ENCODE results near the gene DYRK4.

The DYRK4 gene

DNA sequence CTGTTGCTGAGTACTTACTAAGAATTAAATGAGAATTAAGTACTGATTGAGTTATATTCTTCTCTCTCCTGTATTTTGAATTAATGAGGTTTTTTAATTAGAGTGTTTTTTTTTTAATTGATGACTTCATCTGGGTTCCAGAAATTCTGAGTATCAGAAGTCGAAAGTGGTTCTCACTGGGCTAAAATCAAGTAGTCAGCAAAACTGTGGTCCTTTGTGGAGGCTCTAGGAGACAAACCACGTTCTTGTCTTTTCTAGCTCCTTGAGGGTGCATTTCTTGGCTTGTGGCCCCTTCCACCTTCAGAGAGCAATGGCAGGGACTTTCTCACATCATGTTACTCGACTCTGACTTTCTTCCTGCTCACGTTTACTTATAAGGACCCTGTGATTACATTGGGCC lies 8.1 kb upstream of the DYRK4 start:
- H3K4me1 Mint-ChIP-seq, result no peaks in the 10 kb centered on the region
- H3K4me3 Mint-ChIP-seq, result no peak overlapping the region
- no peak overlapping the region for H3K27ac Mint-ChIP-seq
- no peaks in the 10 kb centered on the region for H3K27me3 Mint-ChIP-seq
- peaks cover 4% of the 10 kb centered on the region for H3K36me3 Mint-ChIP-seq
- no peaks in the 10 kb centered on the region for H3K9me3 Mint-ChIP-seq

DNA sequence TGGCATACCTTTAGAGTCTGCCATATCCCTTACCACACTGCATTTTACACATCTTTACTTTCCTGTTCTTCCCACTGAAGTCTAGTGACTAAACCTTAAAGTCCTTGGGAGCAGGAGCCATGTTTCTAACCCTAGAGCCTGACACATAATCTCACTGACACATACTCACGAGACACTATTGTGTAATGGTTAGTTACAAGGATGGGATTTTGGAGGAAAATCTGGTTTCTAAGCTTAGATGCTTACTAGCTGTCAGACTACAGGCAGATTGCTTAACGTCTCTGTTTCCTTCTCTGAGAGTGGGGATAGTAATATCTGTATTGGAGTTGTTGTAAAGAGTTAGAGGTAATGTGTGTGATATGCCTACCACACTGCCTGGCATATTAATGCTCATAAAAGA lies 6.2 kb upstream of the DYRK4 start:
- Mint-ChIP-seq H3K27ac (no peak overlapping the region), H3K4me1 (no peaks in the 10 kb centered on the region)

DNA sequence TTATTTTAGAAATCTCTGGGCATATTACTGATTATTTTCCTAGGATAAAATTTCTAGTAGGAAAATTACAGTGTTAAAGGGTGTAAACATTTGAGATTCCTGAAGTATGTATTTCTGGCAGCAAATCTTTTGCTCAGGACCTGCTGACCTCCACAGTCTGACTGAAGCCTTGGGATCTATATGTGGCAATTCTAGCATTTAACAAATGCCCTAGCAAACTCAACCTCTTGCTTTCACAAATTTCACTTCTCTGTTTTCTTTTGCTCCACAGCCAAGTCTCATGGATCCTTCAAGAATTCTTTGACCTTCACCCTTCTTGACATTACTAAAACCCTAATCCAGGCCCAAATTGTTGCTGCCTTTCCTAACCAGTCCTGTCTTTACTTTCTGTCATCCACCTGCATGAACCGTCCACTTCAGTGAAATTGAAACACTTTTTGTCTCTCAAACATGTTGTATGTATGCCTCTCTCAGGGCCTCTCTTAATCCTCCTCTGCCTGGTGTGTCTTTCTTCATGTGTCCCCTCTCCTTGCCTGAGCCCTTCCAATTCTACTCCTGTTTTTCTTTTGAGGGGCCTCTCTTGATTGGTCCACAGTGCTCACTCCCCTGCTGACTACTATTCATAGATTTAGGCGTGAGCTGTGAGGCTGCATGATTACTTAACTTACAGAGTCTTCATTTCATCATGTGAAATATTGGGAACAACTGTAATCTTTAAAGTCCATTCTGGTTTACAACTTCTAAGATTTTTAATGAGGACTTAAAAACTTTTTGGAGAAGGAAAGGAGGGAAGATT lies 5.1 kb upstream of the DYRK4 start:
- H3K27ac Mint-ChIP-seq, result no peak overlapping the region
- no peaks in the 10 kb centered on the region for H3K27me3 Mint-ChIP-seq
- no peak overlapping the region for H3K4me3 Mint-ChIP-seq
- no peaks in the 10 kb centered on the region for H3K4me1 Mint-ChIP-seq
- H3K9me3 Mint-ChIP-seq, result no peaks in the 10 kb centered on the region
- no peaks in the 10 kb centered on the region for H3K36me3 Mint-ChIP-seq

More for the DNA sequence above, 6.2 kb upstream of the DYRK4 start:
- Mint-ChIP-seq H3K9me3 (no peaks in the 10 kb centered on the region), H3K36me3 (no peaks in the 10 kb centered on the region), H3K27me3 (no peaks in the 10 kb centered on the region), H3K4me3 (no peak overlapping the region)

DNA sequence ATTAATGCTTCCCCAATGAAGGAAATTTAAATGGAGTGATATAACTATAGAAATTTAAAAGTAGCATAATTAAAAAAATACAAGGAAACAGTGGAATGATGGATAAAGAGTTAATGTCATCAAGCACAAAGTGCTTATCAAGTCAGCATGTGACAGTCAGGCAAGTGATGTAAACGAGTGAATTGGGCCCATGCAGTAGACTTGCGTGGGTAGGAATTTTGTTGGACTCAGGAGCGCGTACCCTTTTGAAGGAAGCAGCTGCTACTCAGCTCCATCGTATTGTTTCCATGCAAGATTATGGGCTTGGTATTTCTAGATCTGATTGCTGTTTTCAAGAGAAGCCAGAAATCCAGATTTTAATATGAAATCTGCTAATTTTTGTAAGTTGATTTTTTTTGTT lies 4.4 kb upstream of the DYRK4 start:
- Mint-ChIP-seq H3K4me1 (peaks cover 4% of the 10 kb centered on the region), H3K4me3 (no peak overlapping the region), H3K27me3 (no peaks in the 10 kb centered on the region), H3K27ac (no peak overlapping the region), H3K9me3 (no peaks in the 10 kb centered on the region), H3K36me3 (no peaks in the 10 kb centered on the region)

DNA sequence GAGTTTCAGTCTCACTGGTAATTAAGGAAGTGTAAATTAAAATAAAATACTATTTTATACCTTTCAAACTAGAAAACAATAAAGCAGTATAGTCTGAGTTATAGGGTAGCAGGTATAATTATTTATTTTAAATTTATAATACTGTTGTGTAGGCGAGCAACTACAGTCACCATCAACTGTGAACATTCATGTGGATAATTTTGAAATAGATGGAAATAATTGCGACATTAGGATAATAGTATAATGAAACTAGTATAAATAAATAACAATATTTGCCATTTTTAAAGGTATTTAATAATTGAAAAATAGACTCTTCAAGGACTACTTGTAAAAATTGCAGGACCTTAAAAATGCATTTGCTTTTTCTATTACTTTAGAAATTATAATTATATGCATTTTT lies 3.8 kb upstream of the DYRK4 start:
- Mint-ChIP-seq H3K27me3 (peaks cover 3% of the 10 kb centered on the region), H3K4me3 (no peak overlapping the region), H3K4me1 (peaks cover 7% of the 10 kb centered on the region), H3K36me3 (no peaks in the 10 kb centered on the region), H3K27ac (no peak overlapping the region), H3K9me3 (no peaks in the 10 kb centered on the region)

DNA sequence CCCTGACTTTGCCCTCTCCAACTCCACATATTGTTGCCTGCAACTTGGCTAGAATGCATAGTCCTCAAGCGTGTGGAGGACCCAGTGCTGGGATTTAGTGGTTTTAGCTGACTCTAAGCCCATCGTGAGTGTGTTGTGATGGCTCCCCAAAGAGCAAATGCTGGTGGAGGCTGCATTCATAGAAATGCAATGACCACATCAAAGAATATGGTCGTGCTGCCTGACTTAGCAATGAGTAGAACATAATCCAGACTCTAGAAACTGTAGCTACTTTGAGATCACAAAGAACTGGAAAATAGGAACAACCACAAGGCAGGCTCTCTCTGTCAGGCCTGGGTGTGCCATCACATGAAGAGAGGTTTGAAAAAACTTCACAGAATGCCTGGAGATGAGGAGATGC lies 1.3 kb downstream of the DYRK4 start:
- peaks cover 25% of the 10 kb centered on the region for H3K4me1 Mint-ChIP-seq
- no peak overlapping the region for H3K4me3 Mint-ChIP-seq
- no peaks in the 10 kb centered on the region for H3K36me3 Mint-ChIP-seq

DNA sequence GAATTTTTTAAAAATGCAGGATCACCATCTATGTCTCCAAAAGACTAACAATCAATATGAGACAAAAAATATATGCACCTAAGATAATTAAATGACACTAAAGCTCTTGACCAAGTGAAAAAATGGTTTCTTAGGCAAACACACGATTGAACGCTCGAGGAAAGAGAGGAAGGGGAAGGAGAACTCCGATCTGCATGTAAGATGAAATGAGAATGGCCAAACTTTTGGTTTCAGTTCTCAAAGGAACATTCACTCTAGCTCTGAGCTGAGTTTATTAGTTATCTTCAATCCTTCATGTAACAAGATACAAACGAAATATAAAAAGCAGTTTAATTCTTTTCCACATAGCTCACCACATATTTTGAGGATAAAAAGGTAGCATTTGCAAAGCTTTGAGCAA lies 2.8 kb downstream of the DYRK4 start:
- Mint-ChIP-seq H3K4me1 (peaks cover 25% of the 10 kb centered on the region), H3K4me3 (peak overlapping the region; percentile 74), H3K36me3 (no peaks in the 10 kb centered on the region), H3K27me3 (peaks cover 15% of the 10 kb centered on the region), H3K27ac (no peak overlapping the region), H3K9me3 (no peaks in the 10 kb centered on the region)

More for the DNA sequence above, 1.3 kb downstream of the DYRK4 start:
- H3K27ac Mint-ChIP-seq, result no peak overlapping the region
- peaks cover 15% of the 10 kb centered on the region for H3K27me3 Mint-ChIP-seq
- H3K9me3 Mint-ChIP-seq, result no peaks in the 10 kb centered on the region

DNA sequence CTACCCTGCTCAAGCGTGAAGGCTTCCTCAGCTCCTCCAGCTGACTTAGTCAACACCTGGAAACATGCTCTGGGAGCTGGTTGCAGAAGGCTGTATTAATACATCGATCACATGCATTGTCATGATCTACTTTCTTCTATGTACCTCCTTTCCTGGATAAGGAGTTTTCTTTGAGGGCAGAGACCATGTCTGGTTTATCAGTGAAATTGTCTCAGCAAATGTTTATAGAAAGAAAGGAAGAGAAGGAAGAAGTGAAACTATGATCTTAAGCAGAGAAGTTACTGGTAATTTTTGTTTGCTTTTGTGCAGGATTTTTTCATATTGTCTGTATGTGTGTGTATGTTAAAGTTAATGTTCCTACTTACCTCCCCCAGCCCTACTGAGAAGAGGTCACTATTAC lies 4.5 kb downstream of the DYRK4 start:
- Mint-ChIP-seq H3K4me1 (peaks cover 25% of the 10 kb centered on the region), H3K27ac (no peak overlapping the region), H3K36me3 (no peaks in the 10 kb centered on the region), H3K9me3 (no peaks in the 10 kb centered on the region), H3K27me3 (peaks cover 15% of the 10 kb centered on the region), H3K4me3 (peak overlapping the region; percentile 26)

DNA sequence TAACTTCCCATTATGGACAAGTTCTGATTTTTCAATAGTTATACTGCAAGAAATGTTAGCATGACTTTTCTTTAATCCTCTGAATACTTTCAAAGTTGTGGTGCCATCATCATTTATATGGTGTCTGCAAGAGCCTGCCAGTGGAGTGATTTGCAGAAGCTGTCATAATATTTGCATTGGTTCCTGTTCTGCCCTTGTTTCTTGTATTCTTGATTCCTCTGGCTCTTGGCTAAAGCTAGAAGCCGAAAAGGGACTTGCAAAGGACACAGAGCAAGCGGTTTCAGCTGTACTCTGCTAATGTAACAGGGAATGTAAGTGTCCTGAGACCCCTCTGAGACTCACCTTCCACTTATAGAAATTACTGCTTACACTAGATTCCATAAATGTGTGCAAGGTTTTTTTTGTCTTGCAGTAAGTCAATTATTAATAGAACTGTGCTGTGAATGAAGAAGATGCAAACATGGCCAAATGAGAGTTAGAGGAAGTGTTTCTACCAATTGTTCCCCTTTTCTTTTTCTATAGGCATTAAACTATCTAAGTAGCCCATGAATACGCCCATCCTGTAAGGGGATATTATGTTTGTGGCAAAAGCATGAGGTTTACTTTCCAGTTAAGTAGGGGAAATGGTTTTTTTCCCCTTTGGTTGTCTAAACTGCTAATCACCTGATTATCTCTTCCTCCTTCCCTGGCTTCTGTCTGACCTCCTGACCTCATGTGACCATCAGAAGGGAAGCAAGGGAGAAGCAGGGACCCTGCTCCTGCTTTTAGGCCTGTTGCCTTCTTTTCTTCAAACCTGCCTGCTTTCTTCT lies 5.3 kb downstream of the DYRK4 start:
- no peak overlapping the region for H3K27ac Mint-ChIP-seq
- no peaks in the 10 kb centered on the region for H3K36me3 Mint-ChIP-seq
- H3K27me3 Mint-ChIP-seq, result peaks cover 15% of the 10 kb centered on the region

DNA sequence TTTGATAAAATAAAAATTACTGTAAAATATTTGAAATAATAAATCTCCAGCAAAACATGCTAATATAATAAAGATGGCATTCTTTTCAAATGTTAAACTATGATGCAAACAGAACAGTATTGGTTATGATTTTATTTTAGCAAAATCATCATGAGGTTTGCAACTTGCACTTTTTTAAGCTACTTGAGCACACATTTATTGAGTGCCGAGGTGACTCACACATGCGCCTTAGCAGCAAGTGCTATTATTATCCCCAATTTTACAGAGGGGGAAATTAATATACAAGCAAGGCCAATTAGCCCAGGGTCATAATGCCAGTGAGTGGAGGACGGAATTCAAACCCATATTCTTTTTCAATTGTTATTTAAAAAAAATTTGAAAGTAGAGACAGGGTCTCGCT lies 7.3 kb downstream of the DYRK4 start:
- Mint-ChIP-seq H3K4me3 (no peak overlapping the region), H3K36me3 (no peaks in the 10 kb centered on the region), H3K4me1 (peaks cover 14% of the 10 kb centered on the region), H3K27ac (no peak overlapping the region), H3K9me3 (no peaks in the 10 kb centered on the region), H3K27me3 (peaks cover 7% of the 10 kb centered on the region)

More for the DNA sequence above, 5.3 kb downstream of the DYRK4 start:
- H3K4me3 Mint-ChIP-seq, result no peak overlapping the region
- no peaks in the 10 kb centered on the region for H3K9me3 Mint-ChIP-seq
- peaks cover 23% of the 10 kb centered on the region for H3K4me1 Mint-ChIP-seq

DNA sequence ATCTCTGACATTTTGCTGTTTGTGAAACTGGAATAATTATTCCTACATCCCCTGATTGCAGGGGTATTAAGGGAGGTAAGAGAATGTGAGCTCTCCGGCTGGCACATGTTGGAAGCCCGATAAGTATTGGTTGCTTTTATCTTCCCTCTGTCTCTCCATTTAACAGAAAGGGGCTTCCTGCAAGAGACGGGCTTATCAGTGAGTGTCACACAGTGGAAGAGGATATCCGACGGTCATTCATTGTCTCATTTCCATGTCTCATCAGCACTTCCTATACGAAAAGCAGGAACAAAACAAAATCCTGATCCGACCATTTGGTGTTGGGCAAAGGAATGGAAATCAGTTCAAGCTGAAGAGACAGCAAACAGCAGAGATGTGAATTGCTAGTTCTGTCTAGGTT lies 10.7 kb downstream of the DYRK4 start:
- H3K4me1 Mint-ChIP-seq, result no peaks in the 10 kb centered on the region
- no peaks in the 10 kb centered on the region for H3K9me3 Mint-ChIP-seq
- no peak overlapping the region for H3K4me3 Mint-ChIP-seq
- H3K36me3 Mint-ChIP-seq, result no peaks in the 10 kb centered on the region
- H3K27me3 Mint-ChIP-seq, result no peaks in the 10 kb centered on the region
- H3K27ac Mint-ChIP-seq, result no peak overlapping the region

DNA sequence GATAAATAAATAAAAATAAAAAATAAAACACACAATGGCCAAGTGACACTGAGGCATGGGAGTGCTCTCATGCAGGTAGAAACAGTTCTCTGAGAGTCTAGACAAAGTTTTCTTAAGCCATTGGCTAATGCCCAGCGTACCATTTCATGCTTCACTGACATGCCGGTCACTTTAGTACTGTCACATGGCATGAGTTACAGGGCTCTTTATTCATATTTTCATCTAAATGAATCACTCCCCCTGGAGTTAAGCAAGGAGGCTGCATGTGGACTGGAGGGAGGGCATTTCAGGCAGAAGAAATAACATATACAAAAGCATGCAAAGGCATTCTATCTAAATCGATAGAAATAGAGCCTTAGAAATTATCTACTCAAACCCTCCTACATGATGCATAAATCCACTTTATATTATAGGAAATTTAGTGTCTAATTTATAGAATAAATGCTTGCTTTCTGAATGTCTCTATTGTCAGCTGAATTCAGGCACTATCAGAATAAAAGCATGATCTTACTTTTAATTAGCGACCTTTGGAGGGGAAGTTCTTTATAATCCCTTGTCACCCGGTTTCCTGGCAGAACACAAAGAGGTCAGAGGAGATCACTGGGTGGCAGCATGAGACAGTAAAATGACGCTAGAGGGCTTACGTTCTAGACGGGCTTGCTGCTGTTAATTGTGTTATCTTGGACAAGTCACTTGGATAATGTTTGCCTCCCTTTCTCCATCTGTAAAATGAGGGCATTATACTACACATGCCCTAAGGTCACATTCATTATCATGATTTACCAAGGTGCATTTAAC lies 17.5 kb downstream of the DYRK4 start:
- no peaks in the 10 kb centered on the region for H3K4me1 Mint-ChIP-seq
- peaks cover 6% of the 10 kb centered on the region for H3K27me3 Mint-ChIP-seq
- H3K9me3 Mint-ChIP-seq, result no peaks in the 10 kb centered on the region

DNA sequence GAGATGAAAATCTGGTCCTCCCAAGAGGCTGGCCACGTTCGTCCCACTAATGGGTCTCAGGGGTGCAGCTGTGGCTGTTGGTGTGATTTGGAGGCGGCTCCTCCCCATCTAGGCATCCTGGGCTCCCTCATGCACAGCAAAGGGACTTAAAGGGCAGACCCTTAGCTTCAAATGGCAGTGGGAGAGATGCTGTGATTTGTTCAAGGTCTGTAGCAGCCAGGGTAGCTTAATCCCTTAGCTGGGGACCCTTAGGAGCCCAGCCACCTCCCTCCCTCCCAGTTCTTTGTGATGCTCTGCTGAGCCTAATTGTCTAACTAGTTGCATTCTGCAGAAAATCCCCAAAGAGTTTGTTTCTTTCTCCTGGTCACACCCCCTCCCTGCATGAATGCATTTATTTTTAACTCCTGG lies 18.3 kb downstream of the DYRK4 start:
- no peaks in the 10 kb centered on the region for H3K36me3 Mint-ChIP-seq
- peaks cover 6% of the 10 kb centered on the region for H3K27me3 Mint-ChIP-seq
- H3K4me3 Mint-ChIP-seq, result no peak overlapping the region
- H3K27ac Mint-ChIP-seq, result no peak overlapping the region
- no peaks in the 10 kb centered on the region for H3K4me1 Mint-ChIP-seq
- H3K9me3 Mint-ChIP-seq, result no peaks in the 10 kb centered on the region

More for the DNA sequence above, 17.5 kb downstream of the DYRK4 start:
- Mint-ChIP-seq H3K4me3 (no peak overlapping the region), H3K36me3 (no peaks in the 10 kb centered on the region), H3K27ac (no peak overlapping the region)

DNA sequence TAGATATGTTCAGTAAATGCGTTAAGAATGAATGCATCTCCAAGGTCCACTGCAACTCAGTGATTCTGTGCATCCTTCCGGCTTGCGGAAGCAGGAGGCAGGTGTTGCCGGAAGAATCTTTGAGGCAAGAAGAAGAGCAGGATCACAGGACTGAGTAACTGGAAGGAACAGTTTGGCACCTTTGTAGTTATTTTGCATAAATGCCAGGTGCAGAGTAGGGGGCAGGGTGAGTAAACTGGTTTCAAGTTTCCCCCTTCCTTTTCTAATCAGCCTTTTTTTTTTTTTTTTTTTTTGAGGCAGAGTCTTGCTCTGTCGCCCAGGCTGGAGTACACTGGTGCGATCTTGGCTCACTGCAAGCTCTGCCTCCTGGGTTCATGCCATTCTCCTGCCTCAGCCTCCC lies 22.3 kb downstream of the DYRK4 start:
- no peaks in the 10 kb centered on the region for H3K9me3 Mint-ChIP-seq

DNA sequence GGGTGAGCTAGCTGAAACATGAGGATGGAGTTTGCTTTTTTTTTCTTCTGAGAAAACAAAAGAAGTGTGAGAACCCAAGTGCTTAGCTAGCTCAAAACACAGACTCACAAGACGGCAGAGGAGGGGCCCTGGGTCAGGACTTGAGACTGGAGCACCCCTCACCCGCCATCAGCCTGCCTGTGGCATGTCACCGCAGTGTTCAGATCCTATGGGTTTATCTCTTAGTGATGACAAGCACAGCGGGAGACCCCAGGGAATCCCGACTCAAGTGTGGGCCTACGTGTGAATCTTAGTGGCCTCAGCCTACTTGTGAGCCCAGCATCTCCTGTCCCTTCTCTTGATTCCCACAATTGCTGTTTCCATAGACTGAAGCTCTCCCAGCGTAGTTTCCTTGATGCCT lies 22.9 kb downstream of the DYRK4 start:
- no peaks in the 10 kb centered on the region for H3K9me3 Mint-ChIP-seq
- H3K4me3 Mint-ChIP-seq, result no peak overlapping the region
- peaks cover 11% of the 10 kb centered on the region for H3K27me3 Mint-ChIP-seq
- H3K4me1 Mint-ChIP-seq, result no peaks in the 10 kb centered on the region
- no peak overlapping the region for H3K27ac Mint-ChIP-seq
- H3K36me3 Mint-ChIP-seq, result no peaks in the 10 kb centered on the region

More for the DNA sequence above, 22.3 kb downstream of the DYRK4 start:
- Mint-ChIP-seq H3K4me3 (no peak overlapping the region), H3K4me1 (no peaks in the 10 kb centered on the region), H3K27ac (no peak overlapping the region), H3K36me3 (no peaks in the 10 kb centered on the region), H3K27me3 (peaks cover 6% of the 10 kb centered on the region)
